CD14-positive monocyte (primary cell): ENCODE measurements around the gene TMEM135. TPM values are rescaled to one million over a fixed set of nuclear protein-coding genes. Genes with fewer than 3 reads are reported as not detected.

ENCODE experiments used
- DNase-seq, 3 donors: peaks; one replicate each; pipeline ENCODE4 v3.0.0-alpha.2; 2011 to 2022
- H2AFZ ChIP-seq: 2 replicates; pipeline ENCODE4 v1.6.0; 2012; ENCODE audit warnings: mild to moderate bottlenecking, low read depth, low read length, inconsistent platforms; ENCODE audit not compliant: insufficient read depth, poor library complexity, severe bottlenecking
- H3K27ac ChIP-seq, 2 donors: 1 replicate in 1 of 2; 2 replicates in 1 of 2; pipeline ENCODE4 v1.5.1; 2012 to 2013; ENCODE audit warnings: low read length in 2 of 2, control low read depth in 1 of 2, inconsistent platforms in 1 of 2, low read depth in 1 of 2, mild to moderate bottlenecking in 1 of 2
- H3K27me3 ChIP-seq, 2 donors: one replicate each; pipeline versions ENCODE4 v1.6.0 to v1.6.1; 2011 to 2013; ENCODE audit warnings: low read length in 2 of 2; ENCODE audit not compliant: control insufficient read depth in 2 of 2, insufficient read depth in 2 of 2
- H3K36me3 ChIP-seq, 2 donors: replicated peaks in 1 of 2; 1 replicate in 1 of 2; 2 replicates in 1 of 2; pipeline versions ENCODE4 v1.5.1 to v1.6.1; 2012 to 2013; ENCODE audit warnings: low read length in 2 of 2, control low read depth in 1 of 2, inconsistent platforms in 1 of 2, mild to moderate bottlenecking in 1 of 2; ENCODE audit not compliant: insufficient read depth in 2 of 2, control insufficient read depth in 1 of 2
- H3K4me1 ChIP-seq, 2 donors: 1 replicate in 1 of 2; 2 replicates in 1 of 2; pipeline versions ENCODE4 v1.5.1 to v1.6.1; 2012 to 2013; ENCODE audit warnings: low read length in 2 of 2, control low read depth in 1 of 2, inconsistent platforms in 1 of 2, mild to moderate bottlenecking in 1 of 2, moderate library complexity in 1 of 2; ENCODE audit not compliant: insufficient read depth in 2 of 2, control insufficient read depth in 1 of 2
- H3K4me2 ChIP-seq: replicated peaks from 2 replicates; pipeline ENCODE3; 2012; ENCODE audit warnings: low read length, moderate library complexity, mild to moderate bottlenecking; ENCODE audit not compliant: poor library complexity, severe bottlenecking; ENCODE audit errors: extremely low read depth
- H3K4me3 ChIP-seq, 3 experiments: fragments of 200-600 bp in 1 of 3; sonication (generic) in 1 of 3; replicated peaks in 1 of 3; 1 replicate in 2 of 3; 2 replicates in 1 of 3; pipeline ENCODE4 v1.5.1; 2011 to 2013; ENCODE audit warnings: low read length in 3 of 3, mild to moderate bottlenecking in 3 of 3, control low read depth in 2 of 3, low read depth in 2 of 3, inconsistent platforms in 1 of 3, moderate library complexity in 1 of 3
- H3K79me2 ChIP-seq: 2 replicates; pipeline ENCODE4 v1.6.0; 2012; ENCODE audit warnings: mild to moderate bottlenecking, control low read depth, inconsistent platforms, low read length, moderate library complexity; ENCODE audit not compliant: insufficient read depth
- H3K9ac ChIP-seq: 2 replicates; pipeline ENCODE4 v1.6.0; 2017; ENCODE audit warnings: low read length, mild to moderate bottlenecking; ENCODE audit not compliant: insufficient read depth, poor library complexity, severe bottlenecking
- H3K9me3 ChIP-seq, 2 donors: replicated peaks in 1 of 2; 1 replicate in 1 of 2; 2 replicates in 1 of 2; pipeline versions ENCODE4 v1.5.1 to v1.6.1; 2012 to 2013; ENCODE audit warnings: low read length in 2 of 2, control low read depth in 1 of 2; ENCODE audit not compliant: control insufficient read depth in 1 of 2, insufficient read depth in 1 of 2
- H4K20me1 ChIP-seq: 2 replicates; pipeline ENCODE4 v1.6.0; 2012; ENCODE audit warnings: mild to moderate bottlenecking, low read length, control low read depth, moderate library complexity; ENCODE audit not compliant: insufficient read depth
- H3K27ac Mint-ChIP-seq, 7 donors: one replicate each; pipeline ENCODE4 v1.8.0; 2020; ENCODE audit warnings: mild to moderate bottlenecking in 7 of 7, mixed read lengths in 7 of 7, moderate library complexity in 6 of 7, inconsistent platforms in 2 of 7
- H3K27me3 Mint-ChIP-seq, 3 donors: one replicate each; pipeline ENCODE4 v1.8.0; 2021 to 2022; ENCODE audit warnings: low read depth in 3 of 3, mild to moderate bottlenecking in 3 of 3, mixed read lengths in 3 of 3, moderate library complexity in 3 of 3, inconsistent platforms in 1 of 3
- H3K36me3 Mint-ChIP-seq, 2 donors: one replicate each; pipeline ENCODE4 v1.8.0; 2020; ENCODE audit warnings: mixed read lengths in 2 of 2, inconsistent platforms in 1 of 2, mild to moderate bottlenecking in 1 of 2
- H3K4me1 Mint-ChIP-seq: one replicate; pipeline ENCODE4 v1.8.0; 2020; ENCODE audit warnings: mild to moderate bottlenecking, mixed read lengths
- H3K4me3 Mint-ChIP-seq, 2 donors: one replicate each; pipeline ENCODE4 v1.8.0; 2020; ENCODE audit warnings: mild to moderate bottlenecking in 2 of 2, mixed read lengths in 2 of 2, moderate library complexity in 1 of 2
- H3K9me3 Mint-ChIP-seq, 7 donors: one replicate each; pipeline ENCODE4 v1.8.0; 2020 to 2022; ENCODE audit warnings: mixed read lengths in 7 of 7, mild to moderate bottlenecking in 6 of 7, moderate library complexity in 6 of 7, inconsistent platforms in 2 of 7
- WGBS: methylation state at CpG from one replicate; pipeline ENCODE4 v1.1.5; 2013; ENCODE audit warnings: missing lambda C conversion rate; ENCODE audit not compliant: insufficient coverage; 5-methylcytosine and 5-hydroxymethylcytosine counted together
- intact Hi-C, 2 donors: fragments of 100-400 bp; cut with micrococcal nuclease; formaldehyde crosslinking; loops; one replicate each; pipeline versions ENCODE4 v1.15.0 to v1.15.1; 2023
- polyA plus RNA-seq, 3 donors: library from polyadenylated mRNA; depleted of rRNA in 1 of 3; unstranded in 2 of 3; stranded (reverse) in 1 of 3; fragments of 300-500 nt in 2 of 3; fragments of >200 nt in 1 of 3; fragmentation: Illumina TruSeq in 2 of 3; gene quantifications; 1 replicate in 2 of 3; 2 replicates in 1 of 3; pipeline ENCODE4 v1.2.3, GENCODE V29; 2012 to 2021
- TF ChIP-seq, protein P1 (sequence below): fragments of 200-600 bp; IDR thresholded peaks from one replicate; pipeline ENCODE4 v1.8.0; 2022; ENCODE audit warnings: antibody characterized with exemption, mild to moderate bottlenecking

TMEM135 gene
- polyA plus RNA-seq, 3 donors = 2.7 to 8.4 (median 5.9) TPM

DNA sequence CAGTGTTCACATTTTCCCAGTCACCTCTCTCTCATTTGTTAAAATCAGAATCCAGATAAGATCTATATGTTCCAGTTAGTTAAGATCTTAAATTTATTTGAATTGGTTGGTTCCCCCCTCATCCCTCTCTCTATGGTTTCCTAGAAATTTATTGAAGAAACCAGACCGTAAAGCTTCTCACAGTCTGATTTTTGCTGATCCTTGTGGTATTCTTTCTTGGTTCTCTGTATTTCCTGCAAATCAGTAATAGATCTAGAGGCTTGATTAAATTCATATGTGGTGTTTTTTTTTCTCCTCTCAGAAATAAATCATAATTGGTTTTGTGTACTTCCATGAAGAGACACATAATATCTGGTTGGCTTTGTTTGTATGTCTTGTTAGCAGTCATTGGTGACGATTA, 147.5 kb downstream of the TMEM135 start:
- Histone ChIP-seq H3K4me1 (no peaks in the 10 kb centered on the region), H2AFZ (no peak overlapping the region), H3K4me2 (no peak overlapping the region), H3K9ac (no peak overlapping the region), H3K27ac (no peak overlapping the region), H4K20me1 (no peaks in the 10 kb centered on the region), H3K27me3 (no peaks in the 10 kb centered on the region), H3K4me3 (no peak overlapping the region), H3K36me3 (no peaks in the 10 kb centered on the region), H3K79me2 (no peaks in the 10 kb centered on the region), H3K9me3 (no peaks in the 10 kb centered on the region)
- H3K4me1 Mint-ChIP-seq = no peaks in the 10 kb centered on the region
- H3K36me3 Mint-ChIP-seq = no peaks in the 10 kb centered on the region
- H3K4me3 Mint-ChIP-seq = no peak overlapping the region
- H3K9me3 Mint-ChIP-seq = peaks cover 0 to 1% (median 0%) of the 10 kb centered on the region in 7 donors
- no peak for DNase-seq
- WGBS = no CpG with 5 or more reads among the region's 2 CpGs
- no peak overlapping the region for H3K27ac Mint-ChIP-seq
- TF ChIP-seq, protein P1, sequence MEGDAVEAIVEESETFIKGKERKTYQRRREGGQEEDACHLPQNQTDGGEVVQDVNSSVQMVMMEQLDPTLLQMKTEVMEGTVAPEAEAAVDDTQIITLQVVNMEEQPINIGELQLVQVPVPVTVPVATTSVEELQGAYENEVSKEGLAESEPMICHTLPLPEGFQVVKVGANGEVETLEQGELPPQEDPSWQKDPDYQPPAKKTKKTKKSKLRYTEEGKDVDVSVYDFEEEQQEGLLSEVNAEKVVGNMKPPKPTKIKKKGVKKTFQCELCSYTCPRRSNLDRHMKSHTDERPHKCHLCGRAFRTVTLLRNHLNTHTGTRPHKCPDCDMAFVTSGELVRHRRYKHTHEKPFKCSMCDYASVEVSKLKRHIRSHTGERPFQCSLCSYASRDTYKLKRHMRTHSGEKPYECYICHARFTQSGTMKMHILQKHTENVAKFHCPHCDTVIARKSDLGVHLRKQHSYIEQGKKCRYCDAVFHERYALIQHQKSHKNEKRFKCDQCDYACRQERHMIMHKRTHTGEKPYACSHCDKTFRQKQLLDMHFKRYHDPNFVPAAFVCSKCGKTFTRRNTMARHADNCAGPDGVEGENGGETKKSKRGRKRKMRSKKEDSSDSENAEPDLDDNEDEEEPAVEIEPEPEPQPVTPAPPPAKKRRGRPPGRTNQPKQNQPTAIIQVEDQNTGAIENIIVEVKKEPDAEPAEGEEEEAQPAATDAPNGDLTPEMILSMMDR = no peak
- intact Hi-C loops = no loop called here
- no peaks in the 10 kb centered on the region for H3K27me3 Mint-ChIP-seq

DNA sequence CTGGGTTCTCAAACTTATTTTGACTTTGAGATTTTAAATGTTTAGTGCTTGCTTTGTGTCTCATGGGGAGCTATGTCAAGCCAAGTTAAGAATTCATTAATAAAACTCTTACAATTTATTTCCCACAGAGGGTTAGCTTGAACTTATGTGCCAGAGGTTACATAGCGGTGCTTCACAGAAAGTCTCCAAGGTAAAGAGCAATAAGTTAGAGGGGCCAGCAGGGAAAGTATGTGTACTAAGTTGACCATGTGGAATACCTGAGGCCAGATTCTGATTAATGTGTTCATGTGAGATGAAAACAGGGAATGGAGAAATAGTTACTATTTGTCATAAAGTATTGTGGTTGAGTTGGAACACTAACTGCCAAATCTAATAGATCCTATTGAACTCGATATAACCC, 149.3 kb downstream of the TMEM135 start:
- H2AFZ ChIP-seq = no peak overlapping the region
- Mint-ChIP-seq H3K36me3 (no peaks in the 10 kb centered on the region), H3K27ac (no peak overlapping the region), H3K27me3 (no peaks in the 10 kb centered on the region), H3K4me1 (peaks cover 2% of the 10 kb centered on the region), H3K9me3 (peaks cover 0 to 1% (median 0%) of the 10 kb centered on the region in 7 donors), H3K4me3 (no peak overlapping the region)
- no peak overlapping the region for H3K27ac ChIP-seq
- no peak for DNase-seq
- no peaks in the 10 kb centered on the region for H4K20me1 ChIP-seq
- no peaks in the 10 kb centered on the region for H3K79me2 ChIP-seq
- H3K9ac ChIP-seq = no peak overlapping the region
- WGBS = 100% methylated on average over 1 of the region's 2 CpGs
- no peak overlapping the region for H3K4me3 ChIP-seq
- TF ChIP-seq, protein P1 = no peak
- H3K36me3 ChIP-seq = no peaks in the 10 kb centered on the region
- no peaks in the 10 kb centered on the region for H3K9me3 ChIP-seq
- H3K4me1 ChIP-seq = no peaks in the 10 kb centered on the region
- no peak overlapping the region for H3K4me2 ChIP-seq
- no peaks in the 10 kb centered on the region for H3K27me3 ChIP-seq
- intact Hi-C loops = no loop called here
